HEK293T (cell line): Measurements from ENCODE around the gene WNT8A.

Experiments used
- CTBP1 ChIP-seq: fragments of 450-650 bp; IDR thresholded peaks from 2 replicates; pipeline ENCODE4 v1.6.1; 2016; ENCODE audit warnings: borderline replicate concordance
- FOXA1 ChIP-seq: fragments of 450-650 bp; IDR thresholded peaks from 2 replicates; pipeline ENCODE4 v1.6.1; 2016; ENCODE audit warnings: mild to moderate bottlenecking
- FOXK2 ChIP-seq: fragments of 450-650 bp; IDR thresholded peaks from 2 replicates; pipeline ENCODE4 v1.6.1; 2016; ENCODE audit warnings: mild to moderate bottlenecking
- FOXM1 ChIP-seq: fragments of 450-650 bp; IDR thresholded peaks from 2 replicates; pipeline ENCODE4 v1.6.1; 2017; ENCODE audit warnings: mild to moderate bottlenecking, borderline replicate concordance
- SP1 ChIP-seq: fragments of 450-650 bp; IDR thresholded peaks from 2 replicates; pipeline ENCODE4 v1.6.1; 2017

DNA sequence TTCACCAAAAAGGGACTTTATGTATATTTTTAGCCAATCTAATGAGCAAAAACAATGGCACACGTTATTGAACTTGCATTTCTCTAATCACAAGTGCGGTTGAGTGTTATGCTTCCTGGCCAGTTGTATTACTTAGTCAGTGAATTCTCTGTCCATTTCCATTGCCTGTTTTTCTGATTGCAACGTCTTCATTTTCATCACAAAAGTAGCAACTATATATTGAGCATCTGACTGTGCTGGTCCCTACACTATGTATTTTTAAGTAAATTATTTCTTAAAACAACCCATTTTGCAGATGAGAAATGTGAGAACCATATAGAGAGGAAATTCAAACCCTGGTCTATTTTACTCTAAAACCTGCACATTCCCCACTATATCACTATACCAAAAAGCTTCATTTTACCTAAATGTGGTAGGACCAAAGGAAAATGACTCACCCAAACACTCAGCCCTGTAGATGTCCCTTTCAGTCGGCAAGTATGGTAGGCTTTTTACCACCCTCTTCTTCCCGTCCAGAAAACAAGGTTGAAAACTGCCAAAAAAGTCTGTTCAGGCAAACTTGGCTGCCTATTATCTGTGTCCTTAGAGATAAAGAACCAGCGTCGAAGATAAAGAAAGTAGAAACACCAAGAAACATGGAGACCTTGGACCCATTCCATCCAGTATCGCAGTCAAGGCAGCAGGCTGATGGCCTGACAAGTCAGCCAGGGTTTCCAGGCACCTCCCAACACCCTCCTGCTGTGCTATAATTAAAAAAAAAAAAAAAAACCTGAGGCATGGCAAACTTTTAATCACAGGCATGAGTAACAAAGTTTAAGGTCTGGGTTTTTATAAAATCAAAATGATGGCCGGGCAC is 32.2 kb upstream of the WNT8A start:
- TF ChIP-seq FOXA1 (no peak), CTBP1 (no peak), FOXM1 (no peak), SP1 (no peak), FOXK2 (no peak)
